Activated T-helper 1 cell treated with Interleukin-2 at 50 U/mL for 16 hours (primary cell): ENCODE results near the gene IL36RN.
"Not testable (repeated sequence)": the region's sequence is repeated elsewhere in the genome, so short reads cannot be mapped to it uniquely, and the experiment has no call there.

ENCODE experiments used
- DNase-seq: peaks from one replicate; pipeline ENCODE4 v3.0.0-alpha.2; 2020; ENCODE audit warnings: low read depth

IL36RN gene

DNA sequence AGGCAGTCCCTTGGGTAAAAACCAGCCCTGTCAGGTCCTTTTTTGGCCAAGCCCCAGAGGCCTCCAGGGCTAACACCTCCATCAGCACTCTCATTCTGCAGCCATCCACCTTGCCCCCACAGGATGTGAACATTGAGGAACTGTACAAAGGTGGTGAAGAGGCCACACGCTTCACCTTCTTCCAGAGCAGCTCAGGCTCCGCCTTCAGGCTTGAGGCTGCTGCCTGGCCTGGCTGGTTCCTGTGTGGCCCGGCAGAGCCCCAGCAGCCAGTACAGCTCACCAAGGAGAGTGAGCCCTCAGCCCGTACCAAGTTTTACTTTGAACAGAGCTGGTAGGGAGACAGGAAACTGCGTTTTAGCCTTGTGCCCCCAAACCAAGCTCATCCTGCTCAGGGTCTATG is 16.0 kb downstream of the IL36RN start:
- no peak for DNase-seq

DNA sequence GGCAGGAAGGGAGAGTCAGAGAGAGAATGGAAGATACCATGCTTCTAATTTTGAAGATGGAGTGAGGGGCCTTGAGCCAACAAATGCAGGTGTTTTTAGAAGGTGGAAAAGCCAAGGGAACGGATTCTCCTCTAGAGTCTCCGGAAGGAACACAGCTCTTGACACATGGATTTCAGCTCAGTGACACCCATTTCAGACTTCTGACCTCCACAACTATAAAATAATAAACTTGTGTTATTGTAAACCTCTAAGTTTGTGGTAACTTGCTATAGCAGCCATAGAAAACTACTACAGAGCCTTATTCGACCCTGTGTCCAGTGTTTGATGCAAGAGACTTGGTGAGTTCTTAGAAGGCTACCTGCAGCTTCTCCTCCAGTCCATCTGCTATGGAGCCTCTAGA is 16.6 kb downstream of the IL36RN start:
- no peak for DNase-seq

DNA sequence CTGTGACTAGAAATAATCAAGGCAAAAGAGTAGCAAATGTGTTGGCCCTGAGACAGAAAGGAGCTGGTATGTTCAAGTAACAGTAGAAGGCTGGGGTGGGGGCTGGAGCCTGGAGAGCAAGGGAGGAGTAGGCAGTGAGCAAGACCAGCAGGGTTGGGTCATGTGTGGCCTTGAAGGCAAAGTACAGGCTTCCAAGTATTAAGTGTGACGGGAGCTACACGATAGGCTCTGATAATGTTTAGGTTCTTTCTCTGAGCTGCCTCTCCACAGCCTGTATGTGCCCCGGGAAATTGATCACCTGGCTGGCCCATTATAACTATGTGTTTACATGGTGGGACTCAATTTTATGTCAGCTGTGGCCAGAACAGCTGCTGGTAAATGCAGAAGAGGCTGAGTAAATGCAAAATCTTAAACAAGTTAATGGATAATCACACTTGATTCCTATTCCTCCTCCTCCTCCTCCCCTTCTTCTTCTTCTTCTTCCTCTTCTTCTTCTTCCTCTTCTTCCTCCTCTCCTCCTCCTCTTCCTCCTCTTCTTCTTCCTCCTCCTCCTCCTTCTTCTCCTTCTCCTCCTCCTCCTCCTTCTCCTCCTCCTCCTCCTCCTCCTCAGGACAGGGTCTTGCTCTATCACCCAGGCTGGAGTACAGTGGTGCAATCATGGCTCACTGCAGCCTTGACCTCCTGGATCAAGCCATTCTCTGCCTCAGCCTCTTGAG is 18.1 kb downstream of the IL36RN start:
- DNase-seq, result no peak

DNA sequence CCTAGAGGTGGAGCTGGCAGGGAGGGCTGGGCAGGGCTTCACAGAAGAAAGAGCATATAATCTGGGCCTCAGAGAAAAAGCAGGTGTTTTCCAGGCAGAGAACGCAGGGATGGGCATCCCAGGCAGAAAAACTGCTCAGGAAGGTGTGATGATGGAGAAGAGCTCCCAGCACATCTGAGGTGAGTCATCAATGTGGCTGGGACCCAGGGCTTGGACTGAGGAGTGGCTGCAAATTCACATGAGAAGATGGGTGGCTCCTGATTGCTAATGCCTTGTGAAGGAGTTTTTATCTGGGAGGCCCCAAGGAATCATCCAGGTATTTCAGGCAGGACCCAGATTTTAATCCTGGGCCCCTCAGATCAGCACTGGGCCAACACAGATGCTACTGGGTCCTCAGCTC is 18.9 kb downstream of the IL36RN start:
- DNase-seq, result no peak

DNA sequence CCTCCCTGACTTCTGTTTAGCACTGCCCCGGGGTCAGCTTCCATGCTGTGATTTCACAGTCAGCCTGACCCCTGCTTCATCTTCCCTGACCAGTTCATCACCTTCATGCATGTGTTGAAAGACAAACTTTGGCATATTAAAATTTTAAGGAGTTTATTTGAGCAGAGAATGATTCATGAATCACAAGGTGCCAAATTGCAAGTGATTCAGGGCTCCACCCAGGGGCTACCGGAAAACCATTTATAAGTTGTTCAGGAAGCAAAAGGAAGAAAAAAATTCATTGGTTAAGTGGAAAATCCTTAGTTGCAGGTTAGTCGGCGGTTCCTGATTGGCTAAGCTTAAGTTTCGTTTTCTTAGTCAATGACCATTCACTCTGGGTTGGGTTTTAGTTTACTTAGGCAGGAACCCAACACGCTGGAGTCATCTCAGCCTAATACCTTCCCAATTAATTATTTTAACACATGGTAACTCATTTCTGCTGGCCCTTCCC is 19.4 kb downstream of the IL36RN start:
- no peak for DNase-seq

DNA sequence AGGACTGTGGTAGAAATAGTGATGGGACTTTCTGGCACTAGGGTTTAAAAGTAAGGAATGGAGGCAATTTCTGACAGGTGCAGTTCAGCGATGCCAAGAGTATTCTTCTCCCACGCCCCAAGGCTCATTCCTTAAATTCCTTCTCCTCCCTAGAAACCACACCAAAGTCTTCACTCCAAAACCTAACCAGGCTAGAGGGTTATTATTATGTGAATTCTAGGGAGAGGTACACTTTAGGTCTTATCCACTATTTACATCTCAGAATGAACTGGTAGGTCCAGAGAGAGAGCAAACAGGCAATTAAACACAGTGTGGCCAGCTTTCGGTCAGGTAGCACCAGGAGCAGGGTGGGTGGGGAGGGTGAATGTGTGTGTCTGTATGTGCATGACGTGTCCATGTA is 20.1 kb downstream of the IL36RN start:
- DNase-seq, result no peak

DNA sequence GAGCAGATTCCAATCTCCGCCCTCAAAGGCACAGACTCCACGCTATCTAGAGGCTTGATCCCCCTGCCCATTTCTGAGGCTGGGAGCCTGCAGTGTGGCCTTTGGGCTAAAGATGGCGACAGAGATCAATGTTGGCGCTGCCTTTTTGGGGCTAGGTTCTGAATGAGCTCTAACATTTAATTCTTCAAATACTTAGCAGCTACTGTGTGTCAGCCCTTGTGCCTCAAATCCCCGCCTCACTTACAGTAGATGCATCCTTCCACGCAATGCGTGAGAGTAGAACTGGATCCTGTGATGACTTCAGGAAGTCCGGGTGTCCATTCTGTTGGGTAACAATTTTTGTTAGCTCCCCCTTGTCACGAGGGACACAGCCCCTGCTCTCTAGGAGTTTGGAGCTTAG is 21.1 kb downstream of the IL36RN start:
- DNase-seq, result no peak

DNA sequence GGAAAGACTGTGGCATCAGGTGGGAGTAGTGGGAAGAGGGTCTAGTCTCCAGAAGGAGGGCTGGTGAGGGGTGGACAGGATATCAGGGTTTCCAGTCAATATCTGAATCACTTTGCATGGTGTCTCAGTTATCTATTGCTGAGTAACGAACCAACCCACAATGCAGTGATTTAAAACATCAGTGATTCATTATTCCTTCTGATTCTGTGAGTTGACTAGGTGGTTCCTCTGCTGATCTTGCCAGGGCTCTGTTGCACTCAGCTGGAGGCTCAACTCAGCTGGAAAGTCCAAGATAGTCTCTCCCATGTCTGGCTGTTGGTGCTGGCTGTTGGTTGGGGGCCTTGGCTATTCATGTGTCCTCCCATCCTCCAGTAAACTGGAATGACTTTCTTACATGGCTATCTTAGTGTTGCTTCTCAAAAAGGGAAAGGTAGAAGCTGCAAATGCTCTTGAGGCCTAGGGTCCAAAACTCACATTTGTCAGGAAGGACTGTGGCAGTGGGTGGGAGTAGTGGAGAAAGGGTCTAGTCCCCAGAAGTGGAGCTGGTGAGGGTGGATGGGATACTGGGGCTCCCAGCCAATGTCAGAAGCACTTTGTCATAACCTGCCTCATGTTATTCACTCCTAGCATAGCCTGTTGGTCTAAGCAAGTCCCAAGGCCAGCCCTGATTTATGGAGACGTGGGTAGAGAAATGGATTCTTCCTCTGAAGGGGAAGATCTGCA is 22.7 kb downstream of the IL36RN start:
- no peak for DNase-seq

DNA sequence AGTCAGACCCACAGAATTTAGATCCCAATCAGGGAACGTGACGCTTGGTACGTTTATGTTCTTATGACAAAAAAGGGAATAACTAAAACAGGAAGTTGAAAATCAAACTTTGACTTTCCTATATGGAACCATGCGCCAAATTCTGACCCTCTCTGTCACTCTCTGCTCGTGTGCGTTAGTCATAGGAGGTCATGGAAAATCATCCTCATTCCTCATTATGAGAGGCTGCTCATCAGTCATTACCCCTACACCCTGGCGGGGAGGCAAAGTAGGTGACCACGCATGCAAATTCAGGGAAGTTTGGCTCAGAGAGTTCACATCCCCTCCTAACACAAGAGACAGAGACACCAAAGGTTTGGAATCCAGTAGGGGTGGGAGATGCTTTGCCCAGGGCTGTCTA is 24.3 kb downstream of the IL36RN start:
- DNase-seq, result no peak

DNA sequence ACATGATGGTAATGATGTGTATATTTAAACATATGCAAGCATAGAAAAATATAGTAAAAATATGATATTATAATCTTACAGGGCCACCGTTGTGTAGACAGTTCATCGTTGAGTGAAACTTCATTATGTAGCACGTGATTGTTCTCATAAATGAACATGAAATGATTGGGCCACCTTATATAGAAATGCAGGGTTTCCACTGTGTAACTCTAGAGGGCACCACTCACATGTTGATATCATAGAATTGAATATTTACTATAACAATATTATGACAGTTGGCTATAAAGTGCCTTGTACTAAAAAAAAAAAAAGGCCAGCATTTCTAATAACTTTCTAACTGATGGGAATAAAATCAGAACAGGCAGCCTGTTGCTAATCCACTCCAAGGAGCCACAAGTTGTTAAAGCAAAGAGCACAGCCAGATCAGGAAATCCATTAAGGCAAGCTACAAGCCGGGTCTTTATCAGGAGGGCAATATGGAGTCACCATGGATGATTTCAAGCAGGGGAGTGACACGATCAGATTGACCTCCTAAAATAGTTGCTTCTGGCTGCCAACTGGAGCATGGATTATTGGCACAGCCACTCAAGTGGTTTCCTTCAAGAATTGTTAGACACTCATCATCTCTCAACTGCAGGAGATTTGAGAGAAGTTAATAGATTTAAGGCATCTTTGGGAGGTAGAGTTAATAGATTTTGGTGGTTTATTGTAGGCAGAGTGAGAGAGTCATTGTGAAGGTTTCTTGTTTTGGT is 25.4 kb downstream of the IL36RN start:
- no peak for DNase-seq

DNA sequence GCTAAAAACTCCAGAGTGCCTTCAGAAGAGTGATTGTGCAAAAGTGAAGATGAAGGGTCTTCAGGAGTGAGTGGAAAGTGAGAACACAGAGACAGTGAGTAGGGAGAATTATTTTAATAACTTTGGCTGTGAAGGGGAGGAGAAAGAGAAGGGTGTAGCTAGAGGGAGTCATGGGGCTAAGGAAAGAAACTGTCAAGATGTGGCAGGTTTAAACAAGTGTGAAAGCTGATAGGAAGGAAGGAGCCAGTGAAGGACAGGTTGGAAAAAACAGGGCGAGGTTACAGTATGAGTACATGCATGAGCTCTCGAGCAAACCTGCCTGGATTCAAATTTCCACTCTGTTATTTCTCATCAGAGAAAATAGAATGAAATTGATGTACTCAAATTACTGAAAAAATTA is 26.5 kb downstream of the IL36RN start:
- DNase-seq, result no peak

DNA sequence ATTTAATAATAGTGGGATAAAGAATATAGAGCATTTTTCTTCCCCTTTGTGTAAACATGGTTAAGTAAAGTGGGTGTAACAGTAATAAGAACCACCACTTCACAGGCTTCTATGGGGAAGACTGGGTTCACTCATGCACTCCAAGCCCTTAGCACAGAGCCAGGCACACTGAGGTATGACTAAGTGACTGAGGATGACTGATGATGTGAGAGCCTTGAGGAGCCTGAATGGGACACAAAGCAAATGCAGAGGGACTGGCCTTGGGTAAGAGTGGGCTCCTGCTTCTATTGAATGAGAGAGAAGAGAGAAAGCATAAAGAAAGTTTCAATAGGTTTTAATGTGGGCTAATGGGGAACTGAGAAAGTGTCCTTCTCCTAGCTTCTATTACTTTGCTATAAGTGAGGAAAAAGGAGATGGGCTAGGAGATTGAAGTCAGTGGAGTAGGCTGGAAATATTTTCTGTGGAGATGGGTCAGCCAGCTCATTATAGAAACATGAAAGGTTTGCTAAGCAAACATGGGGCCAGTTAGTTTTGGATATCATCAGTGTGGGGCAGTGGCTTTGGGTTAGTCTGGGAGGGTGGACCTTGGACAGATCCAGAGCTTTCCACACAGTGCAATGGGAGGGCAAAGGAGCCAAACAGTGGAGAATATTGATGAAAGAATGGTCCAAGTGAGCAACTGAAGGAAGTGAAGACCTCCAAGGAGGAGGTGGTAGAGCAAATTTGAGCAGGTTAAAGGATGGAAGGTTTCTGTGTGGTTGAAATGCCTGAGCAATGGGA is 29.4 kb downstream of the IL36RN start:
- no peak for DNase-seq

DNA sequence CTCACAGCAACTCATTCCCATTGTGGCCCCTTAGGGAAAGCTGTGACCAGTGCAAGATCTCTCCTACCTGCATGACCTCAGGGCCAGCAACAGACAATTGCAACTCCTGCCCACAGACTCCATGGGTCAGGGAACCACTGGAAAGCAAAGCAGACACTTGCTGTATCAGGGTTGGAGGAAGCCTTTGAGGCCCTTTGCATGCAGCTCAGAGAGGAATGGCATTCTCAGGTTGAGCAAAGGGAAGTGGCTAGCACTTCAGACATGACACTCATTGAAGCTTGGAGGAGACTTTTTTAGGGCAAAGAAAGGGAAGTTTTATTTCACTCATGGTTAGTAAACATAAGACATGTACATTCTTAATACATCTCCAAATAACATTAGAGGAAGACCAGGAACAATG is 30.9 kb downstream of the IL36RN start:
- DNase-seq, result no peak

DNA sequence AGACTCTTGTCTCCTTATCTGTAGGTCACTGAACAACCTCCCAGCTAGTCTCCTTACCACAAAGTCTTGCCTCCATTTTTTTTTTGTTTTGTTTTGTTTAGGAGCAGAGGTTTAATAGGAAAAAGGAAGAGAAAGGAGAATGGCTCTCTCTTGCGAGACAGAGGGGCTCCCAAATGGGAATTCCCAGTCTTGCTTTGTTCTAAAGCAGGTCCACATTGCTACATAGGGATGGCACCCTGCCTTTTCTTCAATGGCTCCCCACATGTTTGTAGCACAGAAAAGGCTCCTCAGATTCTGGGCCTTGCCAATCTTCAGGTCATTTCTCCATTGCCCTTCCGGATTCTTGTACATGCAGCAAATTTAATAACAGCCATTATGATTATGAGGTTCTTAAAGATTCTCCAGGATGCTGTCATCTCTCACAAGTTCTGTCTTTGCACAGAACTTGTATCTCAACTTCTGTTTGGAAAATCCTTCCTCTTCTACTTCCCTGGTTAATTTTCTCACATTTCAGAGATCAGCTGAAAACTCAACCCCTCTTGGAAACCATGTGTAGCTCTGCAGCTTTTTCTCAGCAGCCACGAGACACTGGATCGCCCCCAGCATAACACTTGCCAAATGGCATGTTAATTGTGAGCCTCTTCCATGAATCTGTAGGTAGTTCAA is 32.4 kb downstream of the IL36RN start:
- no peak for DNase-seq

DNA sequence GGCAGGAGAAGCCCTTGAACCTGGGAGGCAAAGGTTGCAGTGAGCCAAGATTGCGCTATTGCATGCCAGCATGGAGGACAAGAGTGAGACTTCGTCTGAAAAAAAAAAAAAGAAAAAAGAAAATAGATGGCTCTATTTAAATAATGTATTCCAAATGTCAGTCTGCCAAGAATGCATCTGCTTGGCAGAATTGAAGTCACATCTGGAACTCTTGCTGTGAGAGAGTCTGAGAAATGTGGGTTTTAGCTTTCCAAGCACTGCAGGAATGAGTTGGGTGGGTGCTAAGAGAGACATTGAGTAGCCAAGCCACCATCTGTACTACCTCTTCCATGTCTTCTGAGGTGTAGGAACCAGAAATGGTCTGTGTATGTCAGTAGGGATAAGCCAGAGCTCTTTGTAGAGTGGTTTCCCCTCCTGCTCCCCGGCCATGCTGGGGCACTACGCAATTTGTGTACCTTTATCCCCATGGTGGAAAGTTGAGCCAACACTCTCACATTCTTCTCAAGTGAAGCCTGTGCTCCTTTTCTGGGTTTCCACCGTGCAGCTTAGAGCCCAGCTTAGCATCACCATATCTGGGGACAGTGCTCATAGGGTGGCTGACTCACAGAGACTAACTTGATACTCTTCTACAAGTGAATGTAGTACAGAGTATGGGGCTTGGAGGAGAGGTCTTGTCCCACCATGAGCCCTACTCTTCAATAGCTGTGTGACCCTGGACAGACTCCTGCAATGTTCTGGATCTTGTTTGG is 34.0 kb downstream of the IL36RN start:
- no peak for DNase-seq

DNA sequence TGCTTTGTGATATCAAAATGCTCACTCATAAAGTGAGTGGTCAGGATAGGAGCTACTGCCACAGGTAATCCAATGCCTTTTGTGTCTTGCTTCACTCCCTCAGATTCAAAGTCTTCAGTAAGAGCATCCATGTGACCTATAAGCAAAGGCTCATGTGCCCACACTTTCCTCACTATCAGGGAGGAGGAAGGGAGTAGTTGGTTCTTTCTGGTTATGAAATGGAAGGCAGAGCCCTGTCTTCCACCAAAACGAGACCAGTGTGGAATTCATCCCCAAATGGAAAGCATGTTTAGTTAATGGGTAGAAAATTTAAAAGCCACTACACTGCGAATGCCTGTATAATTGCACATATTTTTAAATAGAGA is 34.6 kb downstream of the IL36RN start:
- no peak for DNase-seq

DNA sequence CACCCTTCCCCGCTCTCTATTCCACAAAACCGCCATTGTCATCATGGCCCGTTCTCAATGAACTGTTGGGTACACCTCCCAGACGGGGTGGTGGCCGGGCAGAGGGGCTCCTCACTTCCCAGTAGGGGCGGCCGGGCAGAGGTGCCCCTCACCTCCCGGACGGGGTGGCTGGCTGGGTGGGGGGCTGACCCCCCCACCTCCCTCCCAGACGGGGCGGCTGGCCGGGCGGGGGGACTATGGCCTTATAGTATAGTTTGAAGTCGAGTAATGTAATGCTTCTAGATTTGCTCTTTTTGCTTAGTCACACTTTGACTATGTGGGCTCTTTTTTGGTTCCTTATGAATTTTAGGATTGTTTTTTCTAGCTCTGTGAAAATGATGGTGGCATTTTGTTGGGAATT is 37.3 kb downstream of the IL36RN start:
- DNase-seq, result not testable (repeated sequence)

DNA sequence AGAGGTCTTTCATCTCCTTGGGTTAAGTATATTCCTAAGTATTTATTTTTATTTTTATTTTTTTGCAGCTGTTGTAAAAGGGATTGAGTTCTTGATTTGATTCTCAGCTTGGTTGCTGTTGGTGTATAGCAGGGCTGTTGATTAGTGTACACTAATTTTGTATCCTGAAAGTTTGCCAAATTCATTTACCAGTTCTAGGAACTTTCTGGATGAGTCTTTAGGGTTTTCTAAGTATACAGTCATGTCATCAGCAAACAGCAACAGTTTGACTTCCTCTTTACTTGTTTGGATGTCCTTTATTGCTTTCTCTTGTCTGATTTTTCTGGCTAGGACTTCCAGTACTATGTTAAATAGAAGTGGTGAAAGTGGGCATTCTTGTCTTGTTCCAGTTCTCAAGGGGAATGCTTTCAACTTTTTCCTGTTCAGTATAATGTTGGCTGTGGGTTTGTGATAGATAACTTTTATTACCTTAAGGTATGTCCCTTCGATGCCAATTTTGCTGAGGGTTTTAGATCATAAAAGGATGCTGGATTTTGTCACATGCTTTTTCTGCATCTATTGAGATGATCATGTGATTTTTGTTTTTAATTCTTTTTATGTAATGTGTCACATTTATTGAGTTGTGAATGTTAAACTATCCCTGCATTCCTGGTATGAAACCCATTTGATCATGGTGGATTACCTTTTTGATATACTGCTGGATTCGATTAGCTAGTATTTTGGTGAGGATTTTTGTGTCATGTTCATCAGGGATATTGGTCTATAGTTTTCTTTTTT is 38.0 kb downstream of the IL36RN start:
- DNase-seq, result not testable (repeated sequence)

DNA sequence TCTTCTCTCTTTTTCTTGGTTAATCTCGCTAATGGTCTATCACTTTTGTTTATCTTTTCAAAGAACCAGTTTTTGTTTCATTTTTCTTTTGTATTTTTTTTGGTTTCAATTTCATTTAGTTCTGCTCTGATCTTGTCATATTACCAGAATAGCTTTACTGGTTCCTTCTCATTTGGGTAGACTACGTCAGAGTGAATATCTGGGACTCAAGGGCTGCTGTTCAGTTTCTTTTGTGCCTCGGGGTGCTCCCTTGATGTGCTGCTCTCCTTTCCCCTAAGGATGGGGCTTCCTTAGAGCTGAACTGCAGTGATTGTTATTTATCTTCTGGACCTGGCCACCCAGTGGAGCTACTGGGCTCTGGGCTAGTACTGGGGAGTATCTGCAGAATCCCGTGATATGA is 39.0 kb downstream of the IL36RN start:
- no peak for DNase-seq

DNA sequence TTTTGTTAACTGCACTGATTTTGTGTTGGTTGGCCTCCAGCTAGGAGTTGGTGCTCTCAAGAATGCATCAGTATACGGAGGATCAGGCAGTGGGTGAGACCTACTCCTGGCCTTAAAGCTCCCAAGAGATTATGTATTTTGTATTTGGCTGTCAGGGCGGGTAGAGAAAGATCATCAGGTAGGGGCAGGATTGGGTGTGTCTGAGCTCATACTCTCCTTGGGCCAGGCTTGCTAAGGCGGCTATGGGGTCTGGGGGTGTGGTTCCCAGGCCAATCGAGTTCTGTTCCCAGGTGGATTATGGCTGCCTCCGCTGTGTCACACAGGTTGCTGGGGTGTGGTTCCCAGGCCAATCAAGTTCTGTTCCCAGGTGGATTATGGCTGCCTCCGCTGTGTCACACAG is 39.5 kb downstream of the IL36RN start:
- no peak for DNase-seq
